Renal pelvis (tissue), 12 donors: ENCODE data around the gene BBS5. TPM values are rescaled to one million over a fixed set of nuclear protein-coding genes. Genes with fewer than 3 reads are reported as not detected.
A peak's percentile ranks its signal among the peaks of the same experiment; 100 is the strongest.
"Not testable (repeated sequence)": the region's sequence is repeated elsewhere in the genome, so short reads cannot be mapped to it uniquely, and the experiment has no call there.

Experiments used
- DNase-seq: peaks from one replicate; pipeline ENCODE4 v3.0.0-alpha.2; 2013
- long read RNA-seq, 16 experiments: transcript quantifications; one replicate each; lab custom pipeline, GENCODE V29; 2026
- polyA plus RNA-seq, 3 donors: library from polyadenylated mRNA; unstranded; fragments of 120-200 nt; gene quantifications; one replicate each; pipeline ENCODE4 v1.2.1, GENCODE V29; 2013; ENCODE audit not compliant: insufficient read length in 3 of 3

Gene BBS5
- 10 to 100 TPM in 2 of 3 donors, 1 to 10 TPM in 1; 6.1 to 16.9 (median 16.8) TPM for polyA plus RNA-seq
- long read RNA-seq, donor 1, partial matches to known transcripts, result 0 of 5 reads
- long read RNA-seq, donor 1, other reads (novel, unspliced or antisense), result 0 of 5 reads
- long read RNA-seq, donor 2, partial matches to known transcripts, result 0 of 2 reads
- long read RNA-seq, donor 2, other reads (novel, unspliced or antisense), result 0 of 2 reads
- long read RNA-seq, donor 3, partial matches to known transcripts, result 0 of 4 reads
- long read RNA-seq, donor 3, other reads (novel, unspliced or antisense), result 0 of 4 reads
- long read RNA-seq, donor 4, partial matches to known transcripts, result 0 of 3 reads
- long read RNA-seq, donor 4, other reads (novel, unspliced or antisense), result 0 of 3 reads
- long read RNA-seq, donor 5, partial matches to known transcripts, result 0 of 2 reads
- long read RNA-seq, donor 5, other reads (novel, unspliced or antisense), result 0 of 2 reads
- long read RNA-seq, donor 6, partial matches to known transcripts, result 0 of 5 reads
- long read RNA-seq, donor 6, other reads (novel, unspliced or antisense), result 0 of 5 reads
- long read RNA-seq, donor 7, result 0 reads
- long read RNA-seq, donor 8, partial matches to known transcripts, result 0 of 2 reads
- long read RNA-seq, donor 8, other reads (novel, unspliced or antisense), result 0 of 2 reads
- long read RNA-seq, donor 9, partial matches to known transcripts, result 0 of 5 reads
- long read RNA-seq, donor 9, other reads (novel, unspliced or antisense), result 0 of 5 reads
- long read RNA-seq, donor 10, partial matches to known transcripts, result 0 of 3 reads
- long read RNA-seq, donor 10, other reads (novel, unspliced or antisense), result 0 of 3 reads
- long read RNA-seq, donor 11, partial matches to known transcripts, result 0 of 2 reads
- long read RNA-seq, donor 11, other reads (novel, unspliced or antisense), result 0 of 2 reads
- long read RNA-seq, donor 12, partial matches to known transcripts, result 0 of 2 reads
- long read RNA-seq, donor 12, other reads (novel, unspliced or antisense), result 0 of 2 reads
- long read RNA-seq, donor 13, partial matches to known transcripts, result 0 of 2 reads
- long read RNA-seq, donor 13, other reads (novel, unspliced or antisense), result 0 of 2 reads
- long read RNA-seq, donor 14, result 0 reads
- long read RNA-seq, donor 15, partial matches to known transcripts, result 0 of 2 reads
- long read RNA-seq, donor 15, other reads (novel, unspliced or antisense), result 0 of 2 reads
- long read RNA-seq, donor 16, transcript BBS5-201 (12 exons, 3,475 nt), result major isoform, 5 of 6 reads
- long read RNA-seq, donor 16, partial matches to known transcripts, result 0 of 6 reads
- long read RNA-seq, donor 16, other reads (novel, unspliced or antisense), result 0 of 6 reads

DNA sequence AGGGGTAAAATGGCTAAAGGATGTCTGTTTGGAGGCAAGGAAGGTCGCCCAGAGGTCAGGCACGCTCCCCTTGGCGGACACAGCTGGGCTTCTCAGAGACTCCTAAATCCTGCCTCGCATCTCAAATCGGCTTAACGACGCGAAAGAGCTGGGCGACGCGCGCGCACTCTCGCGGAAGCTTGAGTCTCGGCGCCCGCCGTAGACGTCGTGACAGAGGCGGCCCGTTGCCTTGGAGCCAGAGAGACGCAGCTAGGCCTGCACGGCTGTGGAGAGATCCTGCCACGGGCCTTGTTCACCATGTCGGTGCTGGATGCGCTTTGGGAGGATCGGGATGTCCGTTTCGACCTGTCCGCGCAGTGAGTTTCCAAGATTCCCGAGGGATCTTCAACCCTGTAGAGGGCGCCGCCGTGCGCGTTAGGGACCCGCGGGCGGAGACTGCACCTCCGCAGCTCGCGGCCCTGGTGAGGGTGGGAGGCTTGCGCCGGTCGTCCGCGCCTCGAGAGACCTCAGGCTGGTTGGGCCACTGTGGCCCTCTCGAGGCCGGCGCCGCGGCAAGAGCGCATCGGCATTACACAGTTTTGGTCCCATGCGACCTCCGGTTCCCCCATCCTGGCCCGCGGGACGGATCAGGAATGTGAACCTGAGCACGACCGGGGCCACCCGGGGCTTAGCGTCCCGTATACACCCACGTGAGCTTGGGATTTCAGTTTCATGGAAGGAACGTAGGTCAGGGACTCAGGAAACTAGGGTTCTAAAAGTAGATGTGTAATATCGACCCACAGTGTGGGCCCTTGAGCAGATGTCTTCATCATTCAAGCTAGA, at the start of gene BBS5:
Gene BBS5 (plus strand): TSS at position 238 of the 822 bp plus-strand sequence. CDS start 60 bp downstream, at position 298.
- peak; percentile 77 for DNase-seq

- not testable (repeated sequence) for DNase-seq
Observed at GRCh38 chr2:169431772-169432171, 47.5 kb upstream of the BBS5 start.

DNA sequence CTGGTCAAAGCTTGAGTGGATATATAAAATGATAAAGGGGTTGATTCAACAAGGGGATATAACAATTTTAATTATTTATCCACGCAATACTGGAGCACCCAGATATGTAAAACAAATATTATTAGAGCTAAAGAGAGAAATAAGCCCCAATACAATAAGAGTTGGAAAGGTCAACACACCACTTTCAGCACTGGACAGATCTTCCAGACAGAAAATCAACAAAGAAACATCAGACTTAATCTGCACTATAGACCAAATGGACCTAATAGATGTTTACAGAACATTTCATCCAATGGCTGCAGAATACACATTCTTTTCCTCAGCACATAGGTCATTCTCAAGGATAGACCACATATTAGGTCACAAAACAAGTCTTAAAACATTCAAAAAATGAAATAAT, 45.1 kb upstream of the BBS5 start:
- not testable (repeated sequence) for DNase-seq

DNA sequence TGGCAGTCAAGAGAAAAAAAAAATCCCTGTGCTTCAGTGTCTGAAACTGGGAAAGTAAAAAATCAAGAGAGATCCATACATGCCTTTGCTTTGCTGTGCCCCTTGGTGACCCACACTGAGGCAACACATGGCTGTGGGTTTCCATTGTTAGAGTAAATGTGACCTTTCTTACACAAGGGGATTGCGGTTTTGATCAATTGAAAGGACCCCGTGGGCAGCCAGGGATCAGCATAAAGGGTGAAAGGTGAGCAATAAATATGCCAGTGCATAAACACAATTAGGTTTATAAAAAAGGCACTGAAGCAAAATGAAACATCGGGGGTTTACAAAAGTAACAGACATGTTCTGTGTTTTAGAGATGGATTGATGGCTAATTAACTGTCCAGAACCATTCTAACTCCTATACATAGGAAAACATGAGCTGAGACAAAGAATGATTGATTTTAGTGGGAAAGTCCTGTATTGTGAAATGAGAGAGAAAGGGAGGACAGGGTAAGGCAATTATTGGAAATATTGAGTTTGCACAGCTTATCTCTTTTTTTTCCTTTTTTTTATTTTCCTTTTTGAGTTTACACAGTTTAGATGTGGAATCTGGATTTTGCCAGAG, 40.7 kb upstream of the BBS5 start:
- DNase-seq, result no peak

GRCh38 chr2:169439900-169440299, 39.4 kb upstream of the BBS5 start:
- no peak for DNase-seq

GRCh38 chr2:169446452-169446851, 32.8 kb upstream of the BBS5 start:
- DNase-seq, result no peak

GRCh38 chr2:169448316-169448715, 31.0 kb upstream of the BBS5 start:
- no peak for DNase-seq

- DNase-seq, result no peak
Observed at GRCh38 chr2:169448865-169449264, 30.4 kb upstream of the BBS5 start.

DNA sequence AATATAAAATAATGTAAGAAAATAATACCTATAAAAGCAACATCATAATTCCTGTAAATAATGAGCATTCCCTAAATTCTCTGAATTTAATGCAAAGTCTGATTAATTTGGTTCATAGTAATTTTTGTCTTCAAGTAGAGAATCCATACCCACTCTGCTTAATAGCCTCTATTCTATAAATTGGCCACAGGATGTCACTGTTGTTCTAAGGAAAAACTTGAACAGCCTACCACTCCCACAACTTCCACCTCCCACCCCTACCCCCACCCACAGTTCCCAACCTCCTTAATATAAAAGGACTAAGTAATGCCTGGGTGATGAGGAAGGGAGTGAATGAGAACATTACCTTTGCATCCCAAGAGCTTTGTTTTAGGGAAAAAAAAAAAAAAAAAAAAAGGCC, 27.2 kb upstream of the BBS5 start:
- DNase-seq, result no peak

DNA sequence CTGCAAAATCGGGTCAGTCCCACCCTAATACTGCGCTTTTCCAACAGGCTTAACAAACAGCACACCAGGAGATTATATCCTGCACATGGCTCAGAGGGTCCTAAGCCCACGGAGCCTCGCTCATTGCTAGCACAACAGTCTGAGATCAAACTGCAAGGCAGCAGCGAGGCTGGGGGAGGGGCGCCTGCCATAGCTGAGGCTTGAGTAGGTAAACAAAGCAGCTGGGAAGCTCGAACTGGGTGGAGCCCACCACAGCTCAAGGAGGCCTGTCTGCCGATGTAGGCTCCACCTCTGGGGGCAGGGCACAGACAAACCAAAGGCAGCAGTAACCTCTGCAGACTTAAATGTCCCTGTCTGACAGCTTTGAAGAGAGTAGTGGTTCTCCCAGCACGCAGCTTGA, 26.2 kb upstream of the BBS5 start:
- not testable (repeated sequence) for DNase-seq

DNA sequence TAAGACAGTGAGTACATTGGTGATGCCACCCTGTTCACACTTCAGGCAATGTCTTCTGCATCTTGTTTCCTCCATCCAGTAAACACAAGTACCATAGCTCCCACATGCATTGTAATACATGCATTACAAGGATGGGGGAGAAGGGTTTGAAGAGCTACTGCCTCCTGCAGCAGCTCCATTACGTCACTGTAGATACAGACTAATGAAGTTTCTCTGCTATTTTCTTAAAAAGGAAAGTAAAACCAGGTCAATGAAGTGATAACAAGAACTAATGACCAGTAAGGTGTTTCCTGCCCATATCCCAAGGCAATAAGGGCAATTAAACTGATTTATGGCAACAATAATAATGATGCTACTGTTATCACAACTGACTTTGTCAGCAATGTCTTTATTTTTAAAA, 18.2 kb upstream of the BBS5 start:
- no peak for DNase-seq

DNA sequence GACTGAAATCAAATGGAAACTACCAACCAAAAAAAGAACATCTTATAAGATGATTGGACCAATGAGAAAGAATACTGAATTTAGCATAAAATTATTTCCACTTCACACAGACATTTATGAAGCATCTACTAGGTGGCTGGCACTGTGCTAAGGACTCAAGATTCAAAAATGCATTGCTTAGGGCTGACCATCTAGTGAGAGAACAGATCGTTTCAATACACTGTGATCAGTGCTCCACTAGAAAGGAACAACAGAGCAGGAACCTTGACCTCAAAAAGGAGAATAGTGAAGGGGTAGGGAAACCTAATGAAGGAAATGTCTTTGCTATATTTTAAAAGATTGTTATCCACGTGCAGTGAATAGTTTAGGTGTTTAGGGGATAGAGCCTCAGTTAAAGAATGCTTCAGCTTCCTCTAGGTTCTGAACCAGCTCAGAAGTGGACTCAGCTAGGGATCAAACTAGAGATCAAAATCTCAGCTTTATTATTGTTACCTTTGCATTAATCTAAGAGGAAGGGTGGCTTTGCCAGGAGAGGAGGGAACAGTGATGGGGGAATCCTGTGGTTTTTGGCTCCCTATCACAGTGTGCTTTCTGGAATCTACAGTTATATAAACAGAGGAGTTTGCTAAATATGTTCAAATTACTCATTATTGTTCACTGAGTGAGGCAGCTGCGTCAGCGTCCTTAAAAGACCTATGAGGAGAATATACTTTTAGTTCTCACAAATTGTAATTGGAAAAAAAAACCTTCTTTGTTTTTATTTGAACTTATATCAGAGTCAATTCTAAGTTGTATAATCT, 16.2 kb upstream of the BBS5 start:
- DNase-seq, result no peak

GRCh38 chr2:169464466-169464865, 14.8 kb upstream of the BBS5 start:
- no peak for DNase-seq

- DNase-seq, result no peak
Observed at GRCh38 chr2:169464882-169465281, 14.4 kb upstream of the BBS5 start.

DNA sequence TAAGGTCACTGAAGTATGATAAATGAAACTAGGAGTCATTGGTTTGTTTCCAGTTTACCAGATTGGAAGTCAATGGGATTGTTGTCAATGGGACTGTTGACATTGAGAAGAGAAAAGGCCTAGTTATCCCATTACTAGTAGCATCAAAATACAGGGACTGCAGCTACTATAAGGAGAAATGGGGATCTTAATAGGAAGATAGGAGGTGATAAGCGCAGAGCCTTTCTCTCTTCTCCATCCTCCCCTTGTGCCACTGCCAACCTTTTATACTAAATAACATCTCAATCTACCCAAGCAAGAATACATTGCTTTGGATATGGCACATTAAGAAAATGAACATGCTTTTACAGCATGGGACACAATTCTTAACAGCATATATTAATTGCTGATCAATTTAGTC, 10.5 kb upstream of the BBS5 start:
- no peak for DNase-seq

- no peak for DNase-seq
Observed at GRCh38 chr2:169469952-169470572, 9.2 kb upstream of the BBS5 start.

GRCh38 chr2:169472249-169472648, 7.0 kb upstream of the BBS5 start:
- no peak for DNase-seq

GRCh38 chr2:169476459-169476858, 2.8 kb upstream of the BBS5 start:
- DNase-seq, result no peak

DNA sequence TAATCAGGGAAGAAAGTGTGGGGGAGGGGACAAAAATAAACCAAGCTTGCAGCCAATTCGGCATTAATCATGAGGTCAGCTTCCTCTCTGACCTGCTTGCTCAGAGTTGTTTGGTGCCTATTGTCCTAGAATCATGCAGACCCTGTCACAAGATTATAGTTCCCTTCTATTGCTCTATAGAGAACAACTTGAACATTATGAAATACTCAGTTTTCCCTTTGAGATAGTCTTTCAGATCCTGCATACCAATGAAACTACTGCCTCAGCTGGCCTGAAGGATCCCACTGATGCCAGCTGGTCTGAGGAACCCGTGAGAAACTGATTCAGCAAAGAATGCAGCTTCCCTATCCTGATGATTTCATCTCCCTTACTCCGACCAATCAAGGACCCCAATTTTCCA, 955 bp upstream of the BBS5 start:
- DNase-seq, result no peak
